Colonic mucosa (tissue), 4 donors: ENCODE data around the gene GUCA1C. TPM values are rescaled to one million over a fixed set of nuclear protein-coding genes. Genes with fewer than 3 reads are reported as not detected.

ENCODE experiments used
- DNase-seq: peaks from one replicate; pipeline ENCODE4 v3.0.0-alpha.2; 2020
- H3K27ac ChIP-seq: fragments of 200-600 bp; one replicate; pipeline ENCODE4 v1.8.0; 2021
- H3K27me3 ChIP-seq: fragments of 200-600 bp; one replicate; pipeline ENCODE4 v1.8.0; 2021
- H3K36me3 ChIP-seq: fragments of 200-600 bp; one replicate; pipeline ENCODE4 v1.8.0; 2021
- H3K4me1 ChIP-seq: fragments of 200-600 bp; one replicate; pipeline ENCODE4 v1.8.0; 2021; ENCODE audit warnings: mild to moderate bottlenecking
- H3K4me3 ChIP-seq: fragments of 200-600 bp; one replicate; pipeline ENCODE4 v1.8.0; 2021
- H3K9ac ChIP-seq, 2 donors: one replicate each; pipeline ENCODE4 v1.7.0; 2013; ENCODE audit warnings: control low read depth in 2 of 2, low read depth in 2 of 2, low read length in 2 of 2
- H3K9me3 ChIP-seq: fragments of 200-600 bp; one replicate; pipeline ENCODE4 v1.8.0; 2021
- CTCF ChIP-seq: fragments of 200-600 bp; IDR thresholded peaks from one replicate; pipeline ENCODE4 v1.8.0; 2022; ENCODE audit warnings: antibody characterized with exemption, mild to moderate bottlenecking
- intact Hi-C: fragments of 100-400 bp; cut with DNase I; formaldehyde crosslinking; loops from one replicate; pipeline ENCODE4 v1.14.1; 2022
- total RNA-seq, 2 donors: library from RNA; stranded (reverse); fragmentation: NEBNext Ultra II Directional in 1 of 2; extraction: Animal tissue kit (Norgen Biotek cat#: 25700) in 1 of 2; gene quantifications; one replicate each; pipeline ENCODE4 v1.2.1, GENCODE V29; 2021
- donor health status: healthy.
- donor health status: DM: no; HTN: no; CAD: no.
- donor health status: DM: no; HTN: no; CAD: no.

The GUCA1C gene
- total RNA-seq, 2 donors from 2014 or later = not detected

- Histone ChIP-seq H3K9me3 (no peaks in the 10 kb centered on the region), H3K9ac (no peak overlapping the region), H3K27ac (no peak overlapping the region), H3K4me3 (no peak overlapping the region), H3K36me3 (no peaks in the 10 kb centered on the region), H3K4me1 (no peaks in the 10 kb centered on the region), H3K27me3 (no peaks in the 10 kb centered on the region)
- no peak for DNase-seq
- intact Hi-C loops = no loop called here
- TF ChIP-seq CTCF = no peak
Observed at GRCh38 chr3:108972482-108972881, 18.8 kb upstream of the GUCA1C start.

- H3K27me3 ChIP-seq = no peaks in the 10 kb centered on the region
- intact Hi-C loops = no loop called here
Observed at GRCh38 chr3:108970561-108970960, 16.9 kb upstream of the GUCA1C start.

GRCh38 chr3:108966773-108967172 is 13.1 kb upstream of the GUCA1C start:
- no peaks in the 10 kb centered on the region for H3K27me3 ChIP-seq
- no peaks in the 10 kb centered on the region for H3K4me1 ChIP-seq
- no peaks in the 10 kb centered on the region for H3K9me3 ChIP-seq
- H3K9ac ChIP-seq = no peak overlapping the region
- no peak for DNase-seq
- no peak overlapping the region for H3K27ac ChIP-seq
- no peak overlapping the region for H3K4me3 ChIP-seq
- no peaks in the 10 kb centered on the region for H3K36me3 ChIP-seq
- no peak for TF ChIP-seq CTCF
- intact Hi-C loops = no loop called here

More at GRCh38 chr3:108970561-108970960, 16.9 kb upstream of the GUCA1C start:
- no peak for TF ChIP-seq CTCF
- H3K9ac ChIP-seq = no peak overlapping the region
- no peaks in the 10 kb centered on the region for H3K36me3 ChIP-seq
- no peaks in the 10 kb centered on the region for H3K4me1 ChIP-seq
- DNase-seq = no peak
- H3K27ac ChIP-seq = no peak overlapping the region
- H3K9me3 ChIP-seq = no peaks in the 10 kb centered on the region
- no peak overlapping the region for H3K4me3 ChIP-seq

GRCh38 chr3:108959017-108959416 is 5.3 kb upstream of the GUCA1C start:
- Histone ChIP-seq H3K27ac (no peak overlapping the region), H3K4me3 (no peak overlapping the region), H3K9me3 (no peaks in the 10 kb centered on the region), H3K27me3 (no peaks in the 10 kb centered on the region), H3K4me1 (no peaks in the 10 kb centered on the region), H3K36me3 (no peaks in the 10 kb centered on the region), H3K9ac (no peak overlapping the region)
- TF ChIP-seq CTCF = no peak
- no peak for DNase-seq
- intact Hi-C loops = no loop called here

GRCh38 chr3:108953210-108953609 is 469 bp downstream of the GUCA1C start:
- no peaks in the 10 kb centered on the region for H3K27me3 ChIP-seq
- no peaks in the 10 kb centered on the region for H3K4me1 ChIP-seq
- no peak overlapping the region for H3K9ac ChIP-seq
- intact Hi-C loops = no loop called here
- no peak overlapping the region for H3K27ac ChIP-seq
- no peaks in the 10 kb centered on the region for H3K9me3 ChIP-seq
- no peak for DNase-seq
- no peak for TF ChIP-seq CTCF
- no peaks in the 10 kb centered on the region for H3K36me3 ChIP-seq
- H3K4me3 ChIP-seq = no peak overlapping the region
